ENCODE results near the gene PRKG1. TPM values are rescaled to one million over a fixed set of nuclear protein-coding genes. Genes with fewer than 3 reads are reported as not detected.
A peak's percentile ranks its signal among the peaks of the same experiment; 100 is the strongest.

PRKG1 gene
- total and polyA plus RNA-seq, 2 donors from 2014 or later, result 3.6 to 14.8 TPM

DNA sequence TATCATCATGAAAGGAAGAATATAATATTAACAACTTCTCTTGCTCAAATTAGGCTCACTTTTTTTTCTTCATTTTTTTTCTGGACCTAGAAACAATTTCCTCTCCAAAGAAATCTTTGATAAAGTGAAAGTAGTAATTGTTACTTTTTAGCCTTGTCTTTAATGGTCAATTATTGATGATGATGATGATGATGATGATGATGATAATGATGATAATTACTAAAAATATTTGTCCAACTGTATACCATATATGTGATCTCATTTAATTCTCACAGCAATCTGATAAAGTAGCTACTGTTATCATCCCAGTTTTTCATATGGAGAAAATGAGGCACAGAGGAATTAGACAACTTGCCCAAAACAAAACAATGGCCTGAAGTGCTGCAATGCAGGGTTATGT, 12.8 kb downstream of the PRKG1 start:
- Histone ChIP-seq H3K9me3 (ENCODE audit: control insufficient read depth in 2 of 3, insufficient read depth in 1 of 3, low read length in 3 of 3) (no peaks in the 10 kb centered on the region), H3K4me3 (ENCODE audit: low read length in 3 of 3) (no peak overlapping the region), H3K27ac (ENCODE audit: low read depth in 2 of 2, low read length in 2 of 2) (no peak overlapping the region), H3K36me3 (ENCODE audit: control insufficient read depth in 2 of 3, insufficient read depth in 3 of 3, low read length in 3 of 3) (no peaks in the 10 kb centered on the region), H3K27me3 (ENCODE audit: control insufficient read depth, insufficient read depth, low read length) (no peaks in the 10 kb centered on the region), H3K4me1 (ENCODE audit: control insufficient read depth in 2 of 3, insufficient read depth in 2 of 3, low read depth in 1 of 3, low read length in 3 of 3) (peaks cover 0 to 3% (median 0%) of the 10 kb centered on the region in 3 donors), H3K9ac (ENCODE audit: low read length in 3 of 3) (no peak overlapping the region)
- FAIRE-seq, result no peak
- TF ChIP-seq, protein P1, sequence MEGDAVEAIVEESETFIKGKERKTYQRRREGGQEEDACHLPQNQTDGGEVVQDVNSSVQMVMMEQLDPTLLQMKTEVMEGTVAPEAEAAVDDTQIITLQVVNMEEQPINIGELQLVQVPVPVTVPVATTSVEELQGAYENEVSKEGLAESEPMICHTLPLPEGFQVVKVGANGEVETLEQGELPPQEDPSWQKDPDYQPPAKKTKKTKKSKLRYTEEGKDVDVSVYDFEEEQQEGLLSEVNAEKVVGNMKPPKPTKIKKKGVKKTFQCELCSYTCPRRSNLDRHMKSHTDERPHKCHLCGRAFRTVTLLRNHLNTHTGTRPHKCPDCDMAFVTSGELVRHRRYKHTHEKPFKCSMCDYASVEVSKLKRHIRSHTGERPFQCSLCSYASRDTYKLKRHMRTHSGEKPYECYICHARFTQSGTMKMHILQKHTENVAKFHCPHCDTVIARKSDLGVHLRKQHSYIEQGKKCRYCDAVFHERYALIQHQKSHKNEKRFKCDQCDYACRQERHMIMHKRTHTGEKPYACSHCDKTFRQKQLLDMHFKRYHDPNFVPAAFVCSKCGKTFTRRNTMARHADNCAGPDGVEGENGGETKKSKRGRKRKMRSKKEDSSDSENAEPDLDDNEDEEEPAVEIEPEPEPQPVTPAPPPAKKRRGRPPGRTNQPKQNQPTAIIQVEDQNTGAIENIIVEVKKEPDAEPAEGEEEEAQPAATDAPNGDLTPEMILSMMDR (IDR thresholded peaks at IDR 0.05; ENCODE audit: borderline replicate concordance, extremely low read depth, insufficient read depth), result no peak
- intact Hi-C loops (cut with DNase I), result no loop called here
- DNase-seq, result no peak

GRCh38 chr10:51090190-51090589, 15.9 kb downstream of the PRKG1 start:
- TF ChIP-seq, protein P1 (IDR thresholded peaks at IDR 0.05; ENCODE audit: borderline replicate concordance, extremely low read depth, insufficient read depth), result no peak
- intact Hi-C loops (cut with DNase I), result no loop called here
- Histone ChIP-seq H3K27ac (ENCODE audit: low read depth in 2 of 2, low read length in 2 of 2) (no peak overlapping the region), H3K27me3 (ENCODE audit: control insufficient read depth, insufficient read depth, low read length) (no peaks in the 10 kb centered on the region), H3K9ac (ENCODE audit: low read length in 3 of 3) (no peak overlapping the region), H3K36me3 (ENCODE audit: control insufficient read depth in 2 of 3, insufficient read depth in 3 of 3, low read length in 3 of 3) (no peaks in the 10 kb centered on the region), H3K9me3 (ENCODE audit: control insufficient read depth in 2 of 3, insufficient read depth in 1 of 3, low read length in 3 of 3) (no peaks in the 10 kb centered on the region), H3K4me3 (ENCODE audit: low read length in 3 of 3) (no peak overlapping the region), H3K4me1 (ENCODE audit: control insufficient read depth in 2 of 3, insufficient read depth in 2 of 3, low read depth in 1 of 3, low read length in 3 of 3) (no peaks in the 10 kb centered on the region)
- no peak for DNase-seq
- FAIRE-seq, result no peak

GRCh38 chr10:51092402-51092801, 18.1 kb downstream of the PRKG1 start:
- H3K4me1 ChIP-seq (ENCODE audit: control insufficient read depth in 2 of 3, insufficient read depth in 2 of 3, low read depth in 1 of 3, low read length in 3 of 3), result no peaks in the 10 kb centered on the region
- FAIRE-seq, result no peak

More at GRCh38 chr10:51092402-51092801, 18.1 kb downstream of the PRKG1 start:
- Histone ChIP-seq H3K27me3 (ENCODE audit: control insufficient read depth, insufficient read depth, low read length) (no peaks in the 10 kb centered on the region), H3K27ac (ENCODE audit: low read depth in 2 of 2, low read length in 2 of 2) (no peak overlapping the region), H3K36me3 (ENCODE audit: control insufficient read depth in 2 of 3, insufficient read depth in 3 of 3, low read length in 3 of 3) (no peaks in the 10 kb centered on the region), H3K9ac (ENCODE audit: low read length in 3 of 3) (no peak overlapping the region), H3K4me3 (ENCODE audit: low read length in 3 of 3) (no peak overlapping the region), H3K9me3 (ENCODE audit: control insufficient read depth in 2 of 3, insufficient read depth in 1 of 3, low read length in 3 of 3) (no peaks in the 10 kb centered on the region)
- DNase-seq, result peak in 2 of 5 donors; percentile 12 to 75
- intact Hi-C loops (cut with DNase I), result no loop called here
- TF ChIP-seq, protein P1 (IDR thresholded peaks at IDR 0.05; ENCODE audit: borderline replicate concordance, extremely low read depth, insufficient read depth), result no peak
